Measurements from ENCODE around the gene RAD18.

RAD18 gene

DNA sequence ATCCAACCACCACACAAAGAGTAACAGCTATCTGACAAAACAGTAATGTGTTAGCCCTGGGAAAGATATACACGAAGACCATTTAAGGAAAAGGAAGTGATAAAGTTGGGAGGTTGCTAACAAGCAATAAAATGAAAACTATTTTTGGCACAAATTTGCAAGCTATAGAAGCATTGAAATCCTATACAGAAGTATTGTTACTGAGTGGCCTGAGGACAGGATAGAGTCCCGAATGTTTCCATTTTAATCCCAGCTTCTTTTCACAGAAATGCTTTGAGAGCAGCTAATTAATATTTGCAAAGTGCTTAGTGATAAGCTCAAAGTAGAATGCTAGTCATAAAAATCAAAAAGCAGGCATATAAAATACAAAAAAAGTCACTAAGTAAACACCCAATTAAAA, 51.5 kb downstream of the RAD18 start:
- no peak overlapping the region for H3K4me2 ChIP-seq (ENCODE audit: low read depth, low read length)
- no peak for DNase-seq
- no peaks in the 10 kb centered on the region for H3F3A ChIP-seq (ENCODE audit: insufficient read depth, low read length)
- H3K36me3 ChIP-seq (replicated peaks; ENCODE audit: insufficient read depth, low read length), result no peaks in the 10 kb centered on the region
- H3K4me3 ChIP-seq (ENCODE audit: low read length), result no peak overlapping the region
- H2AFZ ChIP-seq (ENCODE audit: low read length), result no peak overlapping the region
- no peaks in the 10 kb centered on the region for H3K9me3 ChIP-seq (replicated peaks; ENCODE audit: insufficient read depth, low read length)
- no peaks in the 10 kb centered on the region for H3K9me2 ChIP-seq (replicated peaks; ENCODE audit: insufficient read depth, low read length)
- H3K4me1 ChIP-seq (ENCODE audit: low read length), result no peaks in the 10 kb centered on the region
- TF ChIP-seq EZH2phosphoT487 (IDR thresholded peaks at IDR 0.05; ENCODE audit: low read length) (no peak), EZH2 (optimal IDR thresholded peaks at IDR 0.05; ENCODE audit: low read depth, low read length) (no peak)
- TF ChIP-seq, protein P1, sequence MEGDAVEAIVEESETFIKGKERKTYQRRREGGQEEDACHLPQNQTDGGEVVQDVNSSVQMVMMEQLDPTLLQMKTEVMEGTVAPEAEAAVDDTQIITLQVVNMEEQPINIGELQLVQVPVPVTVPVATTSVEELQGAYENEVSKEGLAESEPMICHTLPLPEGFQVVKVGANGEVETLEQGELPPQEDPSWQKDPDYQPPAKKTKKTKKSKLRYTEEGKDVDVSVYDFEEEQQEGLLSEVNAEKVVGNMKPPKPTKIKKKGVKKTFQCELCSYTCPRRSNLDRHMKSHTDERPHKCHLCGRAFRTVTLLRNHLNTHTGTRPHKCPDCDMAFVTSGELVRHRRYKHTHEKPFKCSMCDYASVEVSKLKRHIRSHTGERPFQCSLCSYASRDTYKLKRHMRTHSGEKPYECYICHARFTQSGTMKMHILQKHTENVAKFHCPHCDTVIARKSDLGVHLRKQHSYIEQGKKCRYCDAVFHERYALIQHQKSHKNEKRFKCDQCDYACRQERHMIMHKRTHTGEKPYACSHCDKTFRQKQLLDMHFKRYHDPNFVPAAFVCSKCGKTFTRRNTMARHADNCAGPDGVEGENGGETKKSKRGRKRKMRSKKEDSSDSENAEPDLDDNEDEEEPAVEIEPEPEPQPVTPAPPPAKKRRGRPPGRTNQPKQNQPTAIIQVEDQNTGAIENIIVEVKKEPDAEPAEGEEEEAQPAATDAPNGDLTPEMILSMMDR (IDR thresholded peaks at IDR 0.05; ENCODE audit: low read length), result no peak
- no peaks in the 10 kb centered on the region for H3K27me3 ChIP-seq (replicated peaks; ENCODE audit: insufficient read depth, low read length)
- H3K9ac ChIP-seq (ENCODE audit: low read length), result no peak overlapping the region
- H3K79me2 ChIP-seq (ENCODE audit: low read length), result no peaks in the 10 kb centered on the region
- no peaks in the 10 kb centered on the region for H4K20me1 ChIP-seq (ENCODE audit: insufficient read depth, low read length)
- H3K27ac ChIP-seq (ENCODE audit: low read length), result no peak overlapping the region

DNA sequence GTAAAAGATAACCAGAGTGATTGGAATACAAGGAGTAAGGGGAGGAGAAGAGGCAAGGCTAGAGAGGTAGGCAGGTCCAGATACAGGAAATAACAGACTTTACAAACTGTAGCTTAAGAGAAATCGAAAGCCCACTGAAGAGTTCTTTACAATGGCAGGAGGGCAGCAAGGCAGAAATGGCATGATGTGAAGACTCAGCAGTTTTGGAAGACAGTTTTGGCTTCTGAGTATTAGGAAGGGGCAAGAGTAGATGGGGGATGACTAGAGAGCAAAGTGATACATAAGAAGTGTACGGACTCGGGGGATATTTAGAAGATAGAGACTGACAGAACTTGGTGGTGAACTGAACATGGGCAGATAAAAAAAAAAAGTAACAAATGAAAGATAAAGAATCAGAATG, 54.1 kb downstream of the RAD18 start:
- Histone ChIP-seq H3K36me3 (replicated peaks; ENCODE audit: insufficient read depth, low read length) (no peaks in the 10 kb centered on the region), H4K20me1 (ENCODE audit: insufficient read depth, low read length) (no peaks in the 10 kb centered on the region), H3K9me2 (replicated peaks; ENCODE audit: insufficient read depth, low read length) (no peaks in the 10 kb centered on the region), H3K4me3 (ENCODE audit: low read length) (no peak overlapping the region), H3K4me1 (ENCODE audit: low read length) (no peaks in the 10 kb centered on the region), H2AFZ (ENCODE audit: low read length) (no peak overlapping the region), H3K4me2 (ENCODE audit: low read depth, low read length) (no peak overlapping the region), H3K9me3 (replicated peaks; ENCODE audit: insufficient read depth, low read length) (no peaks in the 10 kb centered on the region), H3K9ac (ENCODE audit: low read length) (no peak overlapping the region), H3K27me3 (replicated peaks; ENCODE audit: insufficient read depth, low read length) (no peaks in the 10 kb centered on the region), H3K79me2 (ENCODE audit: low read length) (no peaks in the 10 kb centered on the region), H3F3A (ENCODE audit: insufficient read depth, low read length) (no peaks in the 10 kb centered on the region), H3K27ac (ENCODE audit: low read length) (no peak overlapping the region)
- TF ChIP-seq, protein P1 (IDR thresholded peaks at IDR 0.05; ENCODE audit: low read length), result no peak
- no peak for TF ChIP-seq EZH2phosphoT487 (IDR thresholded peaks at IDR 0.05; ENCODE audit: low read length)
- no peak for TF ChIP-seq EZH2 (optimal IDR thresholded peaks at IDR 0.05; ENCODE audit: low read depth, low read length)
- no peak for DNase-seq

DNA sequence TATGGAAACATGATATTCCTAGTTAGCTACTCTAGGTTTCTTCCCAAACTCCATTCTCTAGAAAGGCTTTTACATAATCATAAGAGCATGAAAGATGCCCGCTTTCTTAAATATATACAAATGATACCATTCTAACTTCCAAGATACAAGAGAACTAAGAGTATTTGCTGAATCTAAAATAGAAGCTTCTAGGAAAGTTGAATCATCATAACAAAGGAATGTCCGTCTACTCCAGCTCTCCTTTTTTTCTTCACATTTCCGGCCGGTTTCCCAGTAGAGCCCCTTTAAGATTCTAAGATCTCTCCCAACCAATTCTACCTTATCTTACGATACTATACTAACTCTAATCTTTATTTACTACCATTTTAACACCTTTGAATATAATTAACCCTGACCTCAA, 60.1 kb downstream of the RAD18 start:
- Histone ChIP-seq H3K4me1 (ENCODE audit: low read length) (no peaks in the 10 kb centered on the region), H3K79me2 (ENCODE audit: low read length) (no peaks in the 10 kb centered on the region), H3K27me3 (replicated peaks; ENCODE audit: insufficient read depth, low read length) (no peaks in the 10 kb centered on the region), H3K27ac (ENCODE audit: low read length) (no peak overlapping the region), H3F3A (ENCODE audit: insufficient read depth, low read length) (no peaks in the 10 kb centered on the region), H4K20me1 (ENCODE audit: insufficient read depth, low read length) (no peaks in the 10 kb centered on the region), H3K9me3 (replicated peaks; ENCODE audit: insufficient read depth, low read length) (no peaks in the 10 kb centered on the region), H3K9ac (ENCODE audit: low read length) (no peak overlapping the region), H3K4me2 (ENCODE audit: low read depth, low read length) (no peak overlapping the region), H3K4me3 (ENCODE audit: low read length) (no peak overlapping the region), H2AFZ (ENCODE audit: low read length) (no peak overlapping the region), H3K9me2 (replicated peaks; ENCODE audit: insufficient read depth, low read length) (no peaks in the 10 kb centered on the region), H3K36me3 (replicated peaks; ENCODE audit: insufficient read depth, low read length) (no peaks in the 10 kb centered on the region)
- TF ChIP-seq EZH2phosphoT487 (IDR thresholded peaks at IDR 0.05; ENCODE audit: low read length) (no peak), EZH2 (optimal IDR thresholded peaks at IDR 0.05; ENCODE audit: low read depth, low read length) (no peak)
- TF ChIP-seq, protein P1 (IDR thresholded peaks at IDR 0.05; ENCODE audit: low read length), result no peak
- DNase-seq, result no peak
